ENCODE measurements around the gene TAS2R5.

DNA sequence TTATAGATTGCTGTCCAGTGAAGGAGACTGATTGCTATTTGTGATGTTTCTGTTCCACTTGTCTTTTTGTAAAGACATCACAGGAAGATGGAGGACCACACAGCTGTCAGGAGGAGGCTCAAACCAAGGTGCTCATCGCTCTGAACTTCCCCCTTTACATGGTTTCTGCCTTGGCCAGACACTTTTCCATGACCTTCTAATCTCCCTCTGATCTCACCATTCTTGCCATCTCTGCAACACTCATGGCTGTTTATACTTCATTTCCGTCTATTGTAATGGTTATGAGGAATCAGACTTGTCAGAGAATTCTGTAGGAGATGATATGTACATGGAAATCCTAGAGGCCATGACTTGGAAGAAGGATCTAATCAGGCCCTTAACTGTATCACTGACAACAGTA, 1.7 kb upstream of the TAS2R5 start:
- TF ChIP-seq POLR2A (IDR thresholded peaks at IDR 0.05; ENCODE audit: low read depth, low read length) (no peak), POLR2AphosphoS5 (IDR thresholded peaks at IDR 0.05; ENCODE audit: low read depth, low read length) (no peak), TAF1 (IDR thresholded peaks at IDR 0.05; ENCODE audit: borderline replicate concordance, low read depth, low read length) (no peak)
